NCI-H460 (cell line): Measurements from ENCODE around the gene TPD52L2. TPM values are rescaled to one million over a fixed set of nuclear protein-coding genes. Genes with fewer than 3 reads are reported as not detected.
"Not testable (repeated sequence)": the region's sequence is repeated elsewhere in the genome, so short reads cannot be mapped to it uniquely, and the experiment has no call there.

Experiments used
- DNase-seq: peaks from one replicate; pipeline ENCODE4 v3.0.0-alpha.2; 2016; ENCODE audit warnings: low read depth; ENCODE audit errors: extremely low read depth
- total RNA-seq: library from RNA; depleted of rRNA; stranded (reverse); fragments of >200 nt; shearing (Covaris generic); gene quantifications from 2 replicates; pipeline ENCODE4 v1.2.3, GENCODE V29; 2014

TPD52L2 gene
- total RNA-seq, 1 experiment from 2014 or later, result 103 TPM

GRCh38 chr20:63835021-63835858, 29.8 kb upstream of the TPD52L2 start:
- peak; percentile 55 for DNase-seq

DNA sequence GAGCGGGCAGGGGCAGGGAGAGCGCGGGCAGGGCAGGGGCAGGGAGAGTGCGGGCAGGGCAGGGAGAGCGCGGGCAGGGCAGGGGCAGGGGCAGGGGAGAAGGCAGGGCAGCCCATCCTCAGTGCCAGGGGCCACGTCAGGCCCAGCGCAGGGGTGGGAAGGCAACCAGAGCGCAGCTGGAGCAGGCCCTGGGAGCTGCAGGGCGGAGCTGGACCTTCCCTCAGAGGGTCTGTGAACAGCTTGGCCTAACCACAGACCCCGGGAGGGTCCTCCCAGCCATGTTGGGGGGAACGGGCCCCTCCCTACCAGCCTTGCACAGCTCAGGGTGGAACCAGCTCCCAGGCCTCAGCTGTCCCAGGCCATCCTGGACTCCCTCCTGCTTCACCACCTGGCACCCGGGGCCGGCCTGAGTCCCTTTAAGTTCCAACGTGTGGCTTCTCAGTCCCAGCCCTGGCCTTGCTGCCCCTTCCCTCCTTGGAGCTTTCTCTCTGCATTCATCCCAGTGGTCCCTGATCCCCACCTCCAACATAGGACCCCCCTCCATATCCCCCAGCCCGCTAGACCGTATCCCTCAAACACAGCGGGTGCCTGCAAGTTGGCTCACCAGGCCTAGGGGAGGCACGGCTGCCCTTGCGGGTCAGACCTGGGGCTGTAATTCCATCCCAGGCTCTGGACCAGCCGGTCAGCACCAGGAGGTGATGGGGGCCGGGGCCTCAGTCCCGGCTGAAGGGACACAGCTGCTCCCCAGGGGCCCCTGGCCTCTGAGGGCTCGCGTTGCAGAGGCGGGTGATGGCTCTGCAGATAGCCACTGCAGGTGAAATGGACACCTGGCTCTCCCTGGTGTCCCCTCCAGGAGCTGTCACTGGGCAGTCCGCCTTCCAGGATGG, 28.4 kb upstream of the TPD52L2 start:
- DNase-seq, result no peak

DNA sequence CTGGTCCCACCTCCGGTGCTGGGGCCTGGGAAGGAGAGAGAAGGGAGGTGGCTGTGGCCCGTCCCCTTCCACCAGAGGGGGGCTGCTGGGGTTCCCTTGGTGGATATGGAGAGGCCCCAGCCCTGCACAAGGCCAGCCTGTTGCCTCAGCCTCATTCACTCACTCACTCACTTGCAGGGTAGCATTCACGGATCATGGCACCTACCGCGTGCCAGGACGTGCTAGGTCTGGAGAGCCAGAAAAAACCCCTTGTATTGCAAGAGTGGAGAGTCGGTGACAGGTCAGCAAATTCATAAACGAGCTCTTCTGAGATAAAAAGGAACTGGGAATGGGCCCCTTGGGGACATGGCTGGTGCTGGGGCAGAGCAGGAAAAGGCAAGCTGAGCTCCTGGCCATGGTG, 27.6 kb upstream of the TPD52L2 start:
- DNase-seq, result no peak

DNA sequence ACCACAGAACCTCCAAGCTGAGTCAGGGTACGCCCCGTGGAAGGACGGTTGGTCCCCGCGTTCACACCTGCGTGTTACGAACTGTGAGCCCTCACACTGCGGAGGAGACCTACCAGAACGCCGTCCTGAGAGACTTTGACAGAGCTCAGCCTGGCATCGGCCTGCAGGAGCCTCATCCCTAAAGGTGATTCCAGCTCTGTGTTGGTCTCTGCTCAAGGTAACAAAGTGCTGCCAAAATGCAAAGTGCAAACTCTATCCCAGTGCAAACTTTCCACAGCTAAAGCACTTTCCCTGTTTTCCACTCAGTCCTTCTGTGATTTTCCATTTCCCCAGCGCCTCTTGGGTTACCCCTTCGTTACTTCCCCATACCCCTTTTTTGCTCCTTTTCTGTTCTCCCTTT, 25.4 kb upstream of the TPD52L2 start:
- no peak for DNase-seq

DNA sequence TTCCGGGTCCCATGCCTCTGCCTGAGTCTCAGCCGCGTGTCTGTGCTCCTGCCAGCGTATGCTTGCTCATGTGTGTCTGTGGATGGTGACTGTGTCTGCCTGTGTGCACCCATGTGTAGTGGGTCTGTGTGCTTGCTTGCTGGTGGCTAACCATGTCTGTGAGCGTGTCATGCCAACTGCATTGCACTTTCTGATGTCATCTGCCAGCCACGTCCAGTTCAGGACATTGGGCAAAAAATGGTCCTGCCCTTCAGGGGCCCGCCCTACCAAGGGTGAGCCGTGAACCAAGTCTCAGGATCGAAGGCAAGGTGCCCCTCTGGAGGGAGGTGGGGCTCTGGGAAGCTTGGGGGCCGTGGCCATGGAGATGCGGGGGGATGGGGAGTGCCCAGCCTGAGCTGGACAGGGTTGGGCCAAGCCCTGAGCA, 24.7 kb upstream of the TPD52L2 start:
- no peak for DNase-seq

DNA sequence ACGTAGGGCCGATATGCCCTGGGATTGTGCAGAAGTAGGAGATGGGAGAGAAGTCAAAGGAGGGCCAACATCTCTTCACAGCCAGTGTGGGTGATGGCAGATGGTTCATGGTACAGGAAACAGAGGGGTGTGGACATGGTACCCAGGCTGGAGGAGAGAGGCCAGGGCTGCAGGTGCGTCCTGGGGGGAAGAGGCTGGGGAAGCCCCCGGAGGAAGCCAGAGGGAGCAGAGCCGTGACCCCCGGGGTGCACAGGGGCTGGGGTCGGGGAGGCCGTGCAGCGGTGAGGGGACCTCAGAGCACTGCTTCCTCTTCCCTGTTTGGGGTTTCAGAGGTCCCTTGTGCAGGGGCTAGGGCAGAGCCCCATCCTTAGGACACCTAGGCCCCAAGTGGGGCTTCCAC, 22.8 kb upstream of the TPD52L2 start:
- no peak for DNase-seq

- no peak for DNase-seq
Observed at GRCh38 chr20:63843222-63843621, 21.8 kb upstream of the TPD52L2 start.

GRCh38 chr20:63843778-63844177, 21.3 kb upstream of the TPD52L2 start:
- DNase-seq, result no peak

- no peak for DNase-seq
Observed at GRCh38 chr20:63844511-63844991, 20.5 kb upstream of the TPD52L2 start.

DNA sequence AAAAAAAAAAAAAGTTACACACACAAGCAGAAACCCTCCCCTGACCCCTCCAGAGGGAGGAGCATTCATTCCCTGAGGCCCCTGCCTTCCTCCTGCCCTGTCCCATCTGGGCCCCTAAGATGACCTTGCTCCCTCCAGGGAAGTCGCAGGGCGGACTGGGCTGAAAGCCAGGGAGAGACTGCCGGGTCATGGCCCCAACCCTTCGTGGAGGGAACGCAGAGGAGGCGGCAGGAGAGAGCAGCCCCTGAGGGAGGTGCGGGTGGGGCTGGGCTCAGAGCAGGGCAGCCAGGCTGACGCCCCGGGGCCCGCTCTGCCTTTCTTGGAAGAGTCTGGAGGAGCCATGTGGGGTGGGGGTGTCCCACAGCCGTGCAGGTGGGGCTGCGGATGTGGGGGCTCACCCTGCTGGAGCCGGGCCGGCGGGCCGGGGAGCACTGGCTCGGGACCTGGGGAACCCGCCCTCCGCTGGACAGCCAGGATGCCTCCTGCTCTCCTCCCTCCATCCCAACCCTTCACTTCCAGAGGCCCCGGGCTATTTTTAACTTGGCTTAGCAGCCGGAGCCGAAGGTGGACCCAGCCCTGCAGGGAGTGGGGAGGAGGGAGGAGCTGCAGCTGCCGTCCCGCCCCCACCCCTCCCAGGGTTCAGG, 18.8 kb upstream of the TPD52L2 start:
- DNase-seq, result no peak

- no peak for DNase-seq
Observed at GRCh38 chr20:63846888-63847236, 18.2 kb upstream of the TPD52L2 start.

GRCh38 chr20:63847237-63848002, 17.6 kb upstream of the TPD52L2 start:
- no peak for DNase-seq

GRCh38 chr20:63848003-63848911, 16.8 kb upstream of the TPD52L2 start:
- DNase-seq, result no peak

DNA sequence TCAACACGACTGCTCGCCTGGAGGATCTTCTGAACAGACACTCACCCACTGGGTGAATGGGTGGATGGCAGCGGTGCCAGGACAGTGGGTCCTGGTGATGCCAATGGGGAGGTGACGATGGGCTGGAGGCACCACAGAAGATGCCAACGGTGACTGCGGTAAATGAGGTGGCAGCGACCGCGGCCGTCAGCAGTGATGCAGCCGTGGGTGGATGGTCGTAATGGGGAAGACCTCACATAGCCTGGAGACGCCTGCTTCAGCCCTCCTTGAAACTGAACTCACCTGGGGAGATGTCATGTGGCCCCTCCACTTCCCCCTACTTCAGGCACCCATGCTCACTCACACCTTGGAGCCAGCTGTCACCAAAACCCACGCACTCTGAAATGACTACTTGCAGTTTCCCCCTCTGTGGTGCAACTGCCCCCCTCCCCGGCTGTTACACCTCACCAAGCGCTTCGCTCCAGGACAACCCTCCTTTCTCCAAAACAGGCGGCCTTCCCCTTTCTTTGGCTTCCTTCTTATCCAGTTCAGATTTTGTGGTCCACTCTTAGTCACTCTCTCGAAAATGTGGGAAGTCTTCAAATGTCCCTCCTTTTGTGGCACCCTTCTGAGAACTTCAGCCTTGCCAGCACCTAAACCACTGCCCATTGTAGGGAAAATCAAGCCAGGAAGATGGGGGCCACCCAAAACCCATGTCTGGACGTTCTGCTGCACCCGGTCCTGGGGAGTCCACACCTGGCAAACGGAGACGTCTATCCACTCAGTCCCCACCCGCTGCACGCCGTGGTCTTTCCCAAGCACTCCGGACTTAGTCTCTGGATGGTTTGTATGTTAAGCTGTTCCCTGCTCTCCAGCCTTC, 14.2 kb upstream of the TPD52L2 start:
- no peak for DNase-seq

- DNase-seq, result not testable (repeated sequence)
Observed at GRCh38 chr20:63851548-63851943, 13.5 kb upstream of the TPD52L2 start.

GRCh38 chr20:63853733-63854068, 11.4 kb upstream of the TPD52L2 start:
- DNase-seq, result not testable (repeated sequence)

DNA sequence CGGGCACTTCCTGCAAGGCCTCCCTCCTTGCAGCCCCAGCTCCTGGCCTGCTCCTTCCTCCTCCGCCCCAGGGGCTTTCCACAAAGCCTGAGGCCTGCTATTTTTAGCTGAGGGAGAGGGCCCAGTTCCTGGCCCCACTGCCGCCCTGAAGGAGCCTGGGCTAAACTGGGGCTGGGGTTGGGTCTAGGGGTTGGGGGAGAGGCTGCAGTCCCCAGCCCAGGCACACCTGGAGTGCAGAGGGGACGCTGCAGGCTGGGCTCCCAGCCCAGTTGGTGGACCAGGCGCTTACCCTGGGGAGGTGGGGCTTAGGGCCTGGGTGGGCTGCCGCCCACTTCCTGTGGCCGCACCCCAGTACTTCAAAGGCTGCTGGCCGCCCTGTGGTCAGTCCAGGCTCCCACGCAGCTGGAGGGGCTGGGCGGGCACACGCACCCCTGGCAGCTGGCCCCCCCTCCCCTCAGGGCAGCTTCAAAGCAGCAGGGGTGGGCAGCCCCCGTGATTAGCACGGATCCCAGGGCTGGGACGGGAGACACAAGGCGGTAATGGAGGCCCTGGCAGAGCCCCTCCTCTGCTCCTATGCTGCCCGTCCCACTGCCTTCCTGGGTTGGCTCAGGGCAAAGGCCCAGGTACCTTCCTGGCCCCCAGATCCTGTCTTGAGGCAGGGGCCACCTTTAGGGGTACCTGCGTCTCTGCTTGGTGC, 10.9 kb upstream of the TPD52L2 start:
- no peak for DNase-seq
